Common myeloid progenitor, CD34-positive (primary cell): Measurements from ENCODE around the gene LEF1.
"Not testable (repeated sequence)": the region's sequence is repeated elsewhere in the genome, so short reads cannot be mapped to it uniquely, and the experiment has no call there.

Source experiments
- CTCF ChIA-PET: fragments of 350-600 bp; sonication (Branson Sonifier 250); formaldehyde crosslinking; loops from one replicate; lab custom pipeline; 2021; ENCODE audit warnings: antibody characterized with exemption; lab: Charles Lee
- POLR2A ChIA-PET: fragments of 350-600 bp; sonication (Branson Sonifier 250); formaldehyde crosslinking; loops from one replicate; lab custom pipeline; 2021; ENCODE audit warnings: antibody characterized with exemption; lab: Charles Lee
- DNase-seq, 3 donors: peaks; one replicate each; pipeline versions ENCODE4 v3.0.0 to v3.0.0-alpha.2; 2013
- H3K27ac ChIP-seq, 2 experiments: 1 replicate in 1 of 2; 2 replicates in 1 of 2; pipeline ENCODE4 v1.7.0; 2013; ENCODE audit warnings: inconsistent platforms in 2 of 2, low read length in 2 of 2, mild to moderate bottlenecking in 2 of 2, low read depth in 1 of 2, moderate library complexity in 1 of 2; ENCODE audit not compliant: severe bottlenecking in 2 of 2, insufficient read depth in 1 of 2, poor library complexity in 1 of 2
- H3K27me3 ChIP-seq, 5 experiments: replicated peaks in 2 of 5; 1 replicate in 3 of 5; 2 replicates in 2 of 5; pipeline versions ENCODE4 v1.6.1 to v1.7.0; 2013; ENCODE audit warnings: low read length in 4 of 5, mild to moderate bottlenecking in 2 of 5, moderate library complexity in 2 of 5, inconsistent platforms in 1 of 5; ENCODE audit not compliant: insufficient read depth in 5 of 5, control insufficient read depth in 4 of 5
- H3K36me3 ChIP-seq, 4 experiments: 1 replicate in 2 of 4; 2 replicates in 2 of 4; pipeline versions ENCODE4 v1.6.1 to v1.7.0; 2013; ENCODE audit warnings: low read length in 3 of 4, control low read depth in 1 of 4, mild to moderate bottlenecking in 1 of 4; ENCODE audit not compliant: control insufficient read depth in 4 of 4, insufficient read depth in 4 of 4
- H3K4me1 ChIP-seq, 4 experiments: 1 replicate in 3 of 4; 2 replicates in 1 of 4; pipeline versions ENCODE4 v1.6.1 to v1.7.1; 2013; ENCODE audit warnings: low read length in 3 of 4, mild to moderate bottlenecking in 3 of 4, control low read depth in 1 of 4, inconsistent platforms in 1 of 4, moderate library complexity in 1 of 4; ENCODE audit not compliant: control insufficient read depth in 4 of 4, insufficient read depth in 4 of 4; ENCODE audit errors: control extremely low read depth in 1 of 4
- H3K4me3 ChIP-seq, 7 experiments: 1 replicate in 4 of 7; 2 replicates in 3 of 7; pipeline versions ENCODE4 v1.5.1 to v1.7.0; 2013; ENCODE audit warnings: mild to moderate bottlenecking in 7 of 7, low read length in 6 of 7, moderate library complexity in 6 of 7, inconsistent platforms in 2 of 7, low read depth in 2 of 7, control low read depth in 1 of 7; ENCODE audit not compliant: insufficient read depth in 4 of 7, control insufficient read depth in 1 of 7; ENCODE audit errors: extremely low read depth in 1 of 7
- H3K9me3 ChIP-seq, 5 experiments: 1 replicate in 4 of 5; 2 replicates in 1 of 5; pipeline versions ENCODE4 v1.6.1 to v1.7.1; 2013; ENCODE audit warnings: low read length in 4 of 5, mild to moderate bottlenecking in 2 of 5, inconsistent platforms in 1 of 5, low read depth in 1 of 5, moderate library complexity in 1 of 5; ENCODE audit not compliant: control insufficient read depth in 4 of 5, insufficient read depth in 2 of 5; ENCODE audit errors: control extremely low read depth in 1 of 5
- WGBS: methylation state at CpG from one replicate; pipeline ENCODE4 v1.1.5; 2013; ENCODE audit not compliant: insufficient coverage; 5-methylcytosine and 5-hydroxymethylcytosine counted together

LEF1 gene

GRCh38 chr4:108013955-108014354 is 154.8 kb downstream of the LEF1 start:
- 100% methylated on average over 2 of the region's 5 CpGs for WGBS
- DNase-seq: no peak
- CTCF ChIA-PET: interaction anchor here (0.5 to 1.5 kb wide), 7 partner anchors 9 to 614 kb away, joined by 3 to 7 read pairs (median 3); no protein-coding TSS in a partner anchor
- Histone ChIP-seq H3K27me3 (no peaks in the 10 kb centered on the region), H3K4me3 (no peak overlapping the region), H3K4me1 (no peaks in the 10 kb centered on the region), H3K36me3 (peaks cover 4 to 55% (median 37%) of the 10 kb centered on the region in 4 experiments), H3K9me3 (no peaks in the 10 kb centered on the region), H3K27ac (no peak overlapping the region)
- POLR2A ChIA-PET: no interaction called here

- Histone ChIP-seq H3K36me3 (peaks cover 4 to 55% (median 39%) of the 10 kb centered on the region in 4 experiments), H3K27ac (no peak overlapping the region), H3K4me3 (no peak overlapping the region), H3K27me3 (no peaks in the 10 kb centered on the region), H3K4me1 (no peaks in the 10 kb centered on the region), H3K9me3 (no peaks in the 10 kb centered on the region)
- POLR2A ChIA-PET: no interaction called here
- CTCF ChIA-PET: interaction anchor here (0.5 to 1.5 kb wide), 3 partner anchors 9 to 614 kb away, joined by 3 to 7 read pairs (median 3); no protein-coding TSS in a partner anchor
- DNase-seq: no peak
Measured at GRCh38 chr4:108013327-108013726, 155.4 kb downstream of the LEF1 start.

GRCh38 chr4:108012382-108012781 is 156.3 kb downstream of the LEF1 start:
- DNase-seq, POLR2A ChIA-PET, H3K9me3 ChIP-seq, H3K4me3 ChIP-seq, H3K27ac ChIP-seq, H3K27me3 ChIP-seq, H3K4me1 ChIP-seq, CTCF ChIA-PET: not testable (repeated sequence)
- peaks cover 4 to 50% (median 39%) of the 10 kb centered on the region in 4 experiments for H3K36me3 ChIP-seq
- WGBS: 98% methylated on average over 5 of the region's 5 CpGs

DNA sequence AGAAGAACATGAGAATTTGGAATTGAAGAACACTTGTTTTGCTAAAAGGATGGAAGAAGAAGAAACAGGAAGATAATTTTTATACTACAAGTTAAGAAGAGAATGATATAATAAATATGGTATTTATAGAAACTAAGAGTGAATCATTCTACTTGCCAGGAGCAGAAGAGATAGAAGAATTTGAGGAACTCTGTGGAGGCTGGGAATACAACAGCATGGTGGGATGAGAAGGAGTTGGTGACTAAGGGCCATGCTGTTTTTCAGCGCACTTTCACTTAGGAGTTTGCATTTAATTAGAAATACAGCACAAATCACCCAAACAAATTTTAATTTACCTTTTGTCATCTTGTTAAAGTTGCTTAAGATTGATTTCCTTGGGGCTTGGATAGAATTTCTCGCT is 158.6 kb downstream of the LEF1 start:
- Histone ChIP-seq H3K27ac (no peak overlapping the region), H3K9me3 (no peaks in the 10 kb centered on the region), H3K4me1 (no peaks in the 10 kb centered on the region), H3K4me3 (no peak overlapping the region), H3K27me3 (no peaks in the 10 kb centered on the region), H3K36me3 (peaks cover 2 to 38% (median 26%) of the 10 kb centered on the region in 4 experiments)
- no CpG with 5 or more reads among the region's 2 CpGs for WGBS
- POLR2A ChIA-PET: no interaction called here
- DNase-seq: no peak
- CTCF ChIA-PET: no interaction called here

- no peaks in the 10 kb centered on the region for H3K9me3 ChIP-seq
- no peak overlapping the region for H3K27ac ChIP-seq
- H3K36me3 ChIP-seq: peaks cover 2 to 28% (median 17%) of the 10 kb centered on the region in 4 experiments
- H3K4me1 ChIP-seq: no peaks in the 10 kb centered on the region
- no peaks in the 10 kb centered on the region for H3K27me3 ChIP-seq
- ChIA-PET CTCF (interaction anchor here (0.8 kb wide), 1 partner anchor 12 kb away, joined by 3 read pairs; no protein-coding TSS in a partner anchor), POLR2A (no interaction called here)
- 83% methylated on average over 2 of the region's 2 CpGs for WGBS
- no peak for DNase-seq
- H3K4me3 ChIP-seq: no peak overlapping the region
Measured at GRCh38 chr4:108008721-108009120, 160.0 kb downstream of the LEF1 start.

DNA sequence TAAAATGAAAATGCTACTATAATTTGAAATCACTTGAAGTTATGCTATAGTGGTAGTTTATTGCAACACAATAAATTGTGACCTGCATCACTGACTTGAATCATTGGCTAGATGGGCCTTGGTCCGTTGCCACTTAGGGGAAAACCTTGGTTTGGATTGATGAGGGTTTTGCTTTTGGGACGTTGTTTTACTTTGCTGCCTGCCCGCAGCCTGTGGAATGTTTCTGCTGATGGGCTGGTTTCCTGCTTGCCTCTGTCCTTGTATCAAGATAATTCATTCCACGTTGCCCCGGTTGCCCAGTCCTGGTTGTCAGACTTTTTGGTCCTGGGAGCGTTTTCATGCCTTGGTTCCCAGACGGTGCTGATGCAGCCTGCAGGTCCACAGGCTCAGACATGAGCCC is 160.7 kb downstream of the LEF1 start:
- Histone ChIP-seq H3K27ac (no peak overlapping the region), H3K4me1 (no peaks in the 10 kb centered on the region), H3K27me3 (no peaks in the 10 kb centered on the region), H3K36me3 (peaks cover 2 to 22% (median 15%) of the 10 kb centered on the region in 4 experiments), H3K4me3 (no peak overlapping the region), H3K9me3 (no peaks in the 10 kb centered on the region)
- POLR2A ChIA-PET: no interaction called here
- no peak for DNase-seq
- CTCF ChIA-PET: no interaction called here
- WGBS: 98% methylated on average over 7 of the region's 7 CpGs

DNA sequence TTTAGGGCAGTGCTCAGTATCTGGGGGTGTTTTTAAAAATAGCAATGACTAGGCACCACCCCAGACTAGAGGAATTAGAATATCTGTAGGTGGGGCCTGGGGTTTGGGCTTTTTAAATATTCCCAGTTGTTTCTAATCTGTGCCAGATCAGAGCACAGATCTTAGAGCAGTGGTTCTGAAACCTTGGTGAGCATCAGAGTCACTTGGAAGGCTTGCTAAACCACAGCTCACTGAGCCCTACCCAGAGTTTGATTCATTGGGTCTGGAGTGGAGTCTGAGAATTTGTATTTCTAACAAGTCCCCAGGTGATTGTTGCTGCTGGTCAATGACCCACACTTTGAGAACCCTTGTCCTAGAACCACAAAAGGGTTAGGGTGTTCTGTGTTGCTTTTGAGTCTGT is 162.4 kb downstream of the LEF1 start:
- no peak overlapping the region for H3K27ac ChIP-seq
- no peak overlapping the region for H3K4me3 ChIP-seq
- peaks cover 2 to 31% (median 12%) of the 10 kb centered on the region in 4 experiments for H3K36me3 ChIP-seq
- no peak for DNase-seq
- POLR2A ChIA-PET: no interaction called here
- CTCF ChIA-PET: interaction anchor here (0.6 to 1.8 kb wide), 2 partner anchors 13 to 15 kb away, joined by 3 to 7 read pairs; no protein-coding TSS in a partner anchor
- H3K4me1 ChIP-seq: no peaks in the 10 kb centered on the region
- H3K9me3 ChIP-seq: peaks cover 0 to 2% (median 0%) of the 10 kb centered on the region in 5 experiments
- H3K27me3 ChIP-seq: no peaks in the 10 kb centered on the region
